C4-2B (cell line): ENCODE results near the gene TIMP3.

ENCODE experiments used
- ZFX ChIP-seq: fragments of 450-650 bp; IDR thresholded peaks from 2 replicates; pipeline ENCODE4 v1.6.1; 2017
- TF ChIP-seq, protein P1 (sequence below): fragments of 450-650 bp; conservative IDR thresholded peaks from 2 replicates; pipeline ENCODE4 v1.5.1; 2017; ENCODE audit warnings: mild to moderate bottlenecking

DNA sequence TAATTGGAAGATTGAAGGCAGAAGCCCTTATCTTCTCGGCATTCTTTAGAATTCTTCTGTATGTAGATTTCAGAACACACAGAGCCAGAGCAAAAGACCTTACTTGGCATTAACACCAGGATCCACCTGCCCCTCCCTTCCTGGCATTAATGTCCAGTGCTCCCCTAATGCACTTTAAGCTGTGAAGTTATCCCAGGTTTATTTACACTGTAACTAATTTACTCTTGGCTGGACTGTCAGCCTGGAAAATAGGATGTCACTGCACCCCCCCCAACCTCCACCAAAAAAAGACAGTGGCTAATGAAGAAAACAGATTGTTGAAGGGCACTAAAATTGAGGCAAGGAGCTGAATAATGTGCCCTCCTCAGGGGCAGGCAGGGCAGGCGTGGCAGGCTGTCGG is 30.1 kb downstream of the TIMP3 start:
- TF ChIP-seq, protein P1, sequence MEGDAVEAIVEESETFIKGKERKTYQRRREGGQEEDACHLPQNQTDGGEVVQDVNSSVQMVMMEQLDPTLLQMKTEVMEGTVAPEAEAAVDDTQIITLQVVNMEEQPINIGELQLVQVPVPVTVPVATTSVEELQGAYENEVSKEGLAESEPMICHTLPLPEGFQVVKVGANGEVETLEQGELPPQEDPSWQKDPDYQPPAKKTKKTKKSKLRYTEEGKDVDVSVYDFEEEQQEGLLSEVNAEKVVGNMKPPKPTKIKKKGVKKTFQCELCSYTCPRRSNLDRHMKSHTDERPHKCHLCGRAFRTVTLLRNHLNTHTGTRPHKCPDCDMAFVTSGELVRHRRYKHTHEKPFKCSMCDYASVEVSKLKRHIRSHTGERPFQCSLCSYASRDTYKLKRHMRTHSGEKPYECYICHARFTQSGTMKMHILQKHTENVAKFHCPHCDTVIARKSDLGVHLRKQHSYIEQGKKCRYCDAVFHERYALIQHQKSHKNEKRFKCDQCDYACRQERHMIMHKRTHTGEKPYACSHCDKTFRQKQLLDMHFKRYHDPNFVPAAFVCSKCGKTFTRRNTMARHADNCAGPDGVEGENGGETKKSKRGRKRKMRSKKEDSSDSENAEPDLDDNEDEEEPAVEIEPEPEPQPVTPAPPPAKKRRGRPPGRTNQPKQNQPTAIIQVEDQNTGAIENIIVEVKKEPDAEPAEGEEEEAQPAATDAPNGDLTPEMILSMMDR = no peak
- TF ChIP-seq ZFX = no peak
